GM21526 (cell line): Measurements from ENCODE around the gene MTHFSD.

Source experiments
- ATAC-seq: cut with Tn5 transposase; IDR thresholded peaks from one replicate; pipeline ENCODE4 v1.9.1; 2021; ENCODE audit warnings: moderate library complexity; ENCODE audit not compliant: unreplicated experiment, low FRiP score

The MTHFSD gene

DNA sequence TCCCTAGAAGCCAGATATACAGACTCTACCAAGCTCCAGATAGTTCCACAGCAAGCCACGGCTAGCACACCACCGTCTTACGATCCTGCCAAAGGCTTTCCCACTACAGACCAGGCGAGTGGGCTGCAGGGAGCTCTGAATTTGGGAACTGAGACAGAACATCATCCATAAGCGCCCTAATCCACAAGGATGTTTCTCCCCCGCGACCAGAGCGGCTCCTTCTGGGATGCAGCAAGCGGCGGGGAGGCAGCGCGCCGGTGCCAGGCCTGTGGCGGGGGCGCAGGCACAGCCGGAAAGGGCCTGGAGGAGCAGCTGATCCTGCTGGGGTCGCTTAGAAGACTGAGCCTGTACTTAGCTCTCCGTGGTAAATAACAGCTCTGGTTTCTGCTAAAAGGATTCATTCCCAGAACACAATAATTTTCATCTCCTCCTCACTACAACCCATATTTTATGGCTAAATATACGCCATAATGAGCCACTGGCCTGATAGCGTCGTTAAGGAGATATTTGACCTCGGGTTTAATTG is 60.9 kb downstream of the MTHFSD start:
- ATAC-seq: no peak

DNA sequence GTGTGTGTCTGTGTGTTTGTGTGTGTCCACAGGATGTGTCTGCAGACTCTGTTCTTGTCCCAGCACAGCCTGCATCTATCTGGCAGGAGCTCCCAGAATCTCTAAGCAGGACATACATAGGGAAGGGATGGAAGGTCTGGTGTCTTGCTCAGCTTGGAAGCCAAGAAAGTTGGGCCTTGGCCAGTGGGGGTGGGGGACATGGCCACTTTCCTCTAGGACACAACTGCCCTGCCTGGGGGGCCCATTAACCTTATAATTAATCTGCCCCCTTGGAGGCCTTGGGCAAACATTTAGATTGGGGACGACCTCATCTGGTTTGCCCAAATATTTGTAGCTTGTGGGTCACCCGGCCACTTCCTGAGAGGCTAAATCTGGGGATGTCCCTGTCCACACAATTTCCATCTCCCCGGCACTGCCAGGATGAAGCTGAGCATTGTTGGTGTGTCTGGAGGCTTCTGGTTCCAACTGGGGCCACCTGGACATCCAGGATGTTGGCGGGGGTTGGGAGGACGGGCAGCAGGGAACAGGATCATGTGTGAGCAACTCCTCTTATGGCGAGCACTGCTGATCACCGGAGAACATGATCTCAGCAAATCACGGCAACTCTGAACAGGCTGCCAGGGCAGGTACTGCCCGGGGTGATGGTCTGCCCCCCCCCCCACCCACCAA is 61.9 kb downstream of the MTHFSD start:
- ATAC-seq: no peak

DNA sequence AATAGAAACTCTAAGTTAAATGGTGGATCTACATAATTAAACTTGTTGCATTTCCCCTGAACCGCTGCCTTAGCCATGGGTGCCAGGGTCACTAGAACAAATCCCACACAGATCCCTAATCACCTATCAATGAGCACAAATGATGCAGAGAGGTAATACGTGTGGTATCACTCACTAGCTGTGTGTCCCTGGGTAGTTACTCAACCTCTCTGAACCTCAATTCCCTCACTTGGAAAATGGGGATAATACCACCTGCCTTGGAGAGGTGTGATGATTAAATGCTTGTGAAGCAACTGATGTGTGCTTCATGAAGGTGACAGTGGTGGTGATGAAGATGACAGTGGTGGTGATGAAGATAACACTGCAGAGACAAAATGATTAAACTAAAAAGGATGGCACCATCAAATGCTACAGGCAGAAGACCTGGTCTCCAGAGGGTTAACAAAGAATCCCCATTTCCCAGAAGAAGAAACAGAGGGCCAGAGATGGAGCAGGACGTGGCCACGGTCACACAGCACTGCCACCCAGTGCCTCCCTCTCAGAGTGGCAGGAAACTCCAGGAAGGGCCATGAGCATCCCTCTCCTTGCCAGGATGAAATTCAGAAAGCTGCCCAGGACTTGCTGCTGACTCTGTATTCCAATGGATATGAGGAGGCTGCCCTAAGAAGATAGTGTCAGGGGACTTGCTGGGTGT is 62.6 kb downstream of the MTHFSD start:
- ATAC-seq: no peak

DNA sequence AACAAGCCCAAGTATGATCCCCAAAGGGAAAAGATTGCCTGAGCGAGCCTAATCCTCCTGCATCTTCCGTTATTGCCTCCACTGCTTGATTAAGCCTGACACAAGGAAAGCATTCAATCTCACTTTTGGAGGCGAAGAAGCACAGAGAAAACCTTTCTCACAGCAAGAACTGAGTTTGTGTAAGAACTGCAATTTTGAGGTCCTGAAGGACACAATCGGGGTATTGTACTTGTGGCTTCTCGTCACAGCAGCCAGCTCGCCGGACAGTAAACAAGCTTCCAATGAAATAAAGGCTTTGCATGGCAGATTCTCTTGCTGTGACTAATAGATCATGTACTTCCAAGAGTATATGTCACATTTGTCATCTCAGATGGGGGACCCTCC is 63.4 kb downstream of the MTHFSD start:
- ATAC-seq: no peak

DNA sequence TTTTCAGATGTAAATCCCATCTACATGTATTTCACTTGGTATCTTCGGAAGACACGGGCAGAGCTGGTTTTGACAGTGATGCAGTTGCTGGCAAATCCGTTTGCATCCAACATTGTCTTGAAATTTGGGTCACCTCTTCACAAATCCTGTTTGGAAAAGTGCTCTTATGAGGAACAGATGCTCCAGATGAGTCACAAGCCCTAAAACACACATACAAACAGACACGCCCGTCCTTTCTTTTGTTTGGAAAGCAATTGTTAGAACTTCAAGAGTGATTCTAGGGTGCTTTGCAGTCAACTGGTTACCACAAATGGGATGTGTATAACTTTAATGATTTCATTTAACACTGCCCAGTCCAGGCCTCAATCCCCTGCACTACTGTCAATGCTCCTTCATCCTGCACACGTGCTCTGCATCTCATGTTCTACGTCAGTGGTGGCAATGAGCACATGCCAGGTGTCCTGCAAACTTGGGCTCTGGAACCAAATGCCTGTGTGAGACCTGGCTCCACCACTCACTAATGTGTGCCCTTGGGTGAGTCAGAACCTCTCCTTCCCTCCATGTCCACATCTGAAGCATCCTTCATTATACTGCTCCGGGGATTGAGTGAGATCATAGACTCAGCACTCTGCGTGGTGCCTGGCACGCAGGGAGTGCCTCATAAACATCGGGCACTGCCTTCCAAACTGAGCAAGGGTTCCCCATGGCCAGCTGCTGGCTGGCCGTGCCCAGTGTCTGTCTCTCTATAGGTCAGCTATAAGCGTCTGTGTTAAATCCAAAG is 64.0 kb downstream of the MTHFSD start:
- ATAC-seq: no peak

DNA sequence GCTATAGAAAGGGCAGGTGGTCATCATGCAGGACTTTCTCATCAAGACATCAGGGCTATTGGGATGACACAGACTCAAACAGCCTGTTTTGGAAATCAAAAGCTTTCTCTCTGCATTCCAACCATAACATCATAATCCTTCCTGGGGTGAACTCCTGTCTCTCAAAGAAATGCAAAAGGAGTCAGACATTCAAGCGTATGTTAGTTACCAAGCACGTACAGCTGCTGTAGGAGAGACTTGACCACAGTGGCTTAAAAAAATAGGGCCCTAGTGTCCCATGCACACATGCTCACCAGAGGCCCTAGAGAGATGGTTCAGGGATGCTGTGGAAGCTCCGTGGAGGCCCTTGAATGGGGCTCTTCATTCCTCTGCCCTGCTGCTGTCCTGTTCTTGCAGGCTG is 69.3 kb downstream of the MTHFSD start:
- no peak for ATAC-seq

DNA sequence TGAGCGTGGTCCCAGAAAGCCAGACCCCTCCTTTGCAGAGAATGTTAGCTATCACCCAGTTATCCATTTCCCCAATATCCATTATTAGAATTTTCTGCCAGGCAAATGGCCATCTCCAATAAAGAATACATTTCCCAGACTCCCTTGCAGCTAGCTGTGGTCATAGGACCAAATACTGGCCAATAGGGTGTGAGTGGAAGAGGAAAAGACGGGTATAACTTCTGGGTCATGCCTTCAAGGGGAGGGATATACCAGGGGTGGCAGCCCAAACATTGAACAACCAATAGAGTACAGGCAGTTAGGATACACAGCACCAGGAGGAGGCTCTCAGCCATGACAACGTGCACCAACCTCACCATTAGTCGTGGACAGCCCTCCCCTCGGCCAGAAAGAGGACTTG is 70.8 kb downstream of the MTHFSD start:
- no peak for ATAC-seq

DNA sequence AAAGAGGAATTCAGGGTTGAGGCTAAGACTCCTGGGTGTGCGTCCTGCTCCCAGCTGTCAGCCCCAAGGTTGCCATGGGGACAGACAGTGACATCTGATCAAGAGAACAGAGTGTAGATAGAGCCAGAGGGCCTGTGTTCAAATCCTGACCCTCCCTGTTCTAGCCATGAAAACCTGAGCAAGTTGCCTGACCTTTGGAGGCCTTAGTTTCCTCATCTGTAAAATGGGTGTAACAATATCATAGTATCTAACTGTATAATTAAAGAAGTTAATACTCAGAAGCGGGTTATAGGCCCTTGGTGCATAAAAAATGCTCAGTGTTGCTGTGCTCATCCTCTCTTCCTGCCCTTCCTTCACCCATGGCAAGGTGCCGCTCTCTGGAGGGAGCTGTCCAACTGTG is 73.4 kb downstream of the MTHFSD start:
- no peak for ATAC-seq

DNA sequence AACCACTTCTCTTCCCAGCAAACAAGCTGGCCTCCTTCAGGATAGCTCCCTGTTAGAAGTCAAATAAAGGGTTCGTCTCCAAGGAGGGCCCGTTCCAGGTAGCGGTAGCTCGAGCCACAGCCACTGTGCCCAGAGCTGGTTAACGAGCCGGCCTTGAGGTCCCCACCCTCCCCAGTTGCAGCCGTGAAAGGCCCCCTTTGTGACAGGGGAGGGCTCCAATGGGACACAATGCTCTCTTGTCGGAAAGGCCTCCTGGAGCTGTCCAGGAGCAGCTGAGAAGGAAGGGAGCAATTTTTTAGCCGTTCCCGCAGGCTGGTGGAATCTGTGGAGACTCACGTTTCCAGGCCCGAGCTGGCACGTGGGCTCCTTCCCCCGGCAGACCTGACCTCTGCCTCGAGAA is 74.6 kb downstream of the MTHFSD start:
- ATAC-seq: no peak
